ENCODE measurements around the gene SPRYD3. TPM values are rescaled to one million over a fixed set of nuclear protein-coding genes. Genes with fewer than 3 reads are reported as not detected.

SPRYD3 gene
- total and polyA plus RNA-seq, 8 donors, result 25.7 to 47.2 (median 38.4) TPM

- peak overlapping the region; percentile 13 to 59 (median 28) for H3K4me3 ChIP-seq
- no peaks in the 10 kb centered on the region for H3K36me3 ChIP-seq
- FAIRE-seq (no peak), DNase-seq (peak in 1 of 6 donors; percentile 28), ATAC-seq (no peak)
- WGBS, 2 donors, result 55 to 72% methylated on average over 2 of the region's 2 CpGs
- intact Hi-C loops (cut with DNase I), result no loop called here
- TF ChIP-seq CTCF (IDR thresholded peaks at IDR 0.05), result no peak
- H3K4me1 ChIP-seq, result peaks cover 45 to 57% (median 54%) of the 10 kb centered on the region in 3 donors
- peak overlapping the region; percentile 95 to 99 (median 98) for H3K27ac ChIP-seq
- no peaks in the 10 kb centered on the region for H3K9me3 ChIP-seq
- H3K27me3 ChIP-seq, result no peaks in the 10 kb centered on the region
Observed at GRCh38 chr12:53050426-53051057, 28.6 kb downstream of the SPRYD3 start.

GRCh38 chr12:53049571-53050318 is 29.4 kb downstream of the SPRYD3 start, which contains the start of gene TNS2:
Gene TNS2, plus strand, starts transcription at chr12:53050065. Its CDS starts 121 bp downstream, at chr12:53050186.
- Histone ChIP-seq H3K4me3 (peak within 1 kb of the TSS; percentile 13 to 59 (median 28)), H3K27ac (peak within 1 kb of the TSS; percentile 95 to 99 (median 98)), H3K36me3 (no peaks in the 10 kb centered on the region), H3K9me3 (no peaks in the 10 kb centered on the region), H3K27me3 (no peaks in the 10 kb centered on the region), H3K4me1 (peaks cover 46 to 60% (median 57%) of the 10 kb centered on the region in 3 donors)
- no peak for TF ChIP-seq CTCF (IDR thresholded peaks at IDR 0.05)
- FAIRE-seq, result no peak
- peak; percentile 68 to 90 (median 77) for DNase-seq
- intact Hi-C loops (cut with DNase I), result no loop called here
- peak in 3 of 4 donors; percentile 1 to 3 (median 3) for ATAC-seq
- 5 to 9% methylated on average over 20 of the region's 20 CpGs for WGBS, 2 donors

GRCh38 chr12:53048780-53049401 is 30.3 kb downstream of the SPRYD3 start:
- H3K4me1 ChIP-seq, result peaks cover 46 to 63% (median 57%) of the 10 kb centered on the region in 3 donors
- TF ChIP-seq CTCF (IDR thresholded peaks at IDR 0.05), result no peak
- FAIRE-seq, result no peak
- peak; percentile 63 to 84 (median 70) for DNase-seq
- H3K27me3 ChIP-seq, result no peaks in the 10 kb centered on the region
- H3K9me3 ChIP-seq, result no peaks in the 10 kb centered on the region
- H3K4me3 ChIP-seq, result peak overlapping the region in 2 of 4 donors; percentile 40 to 59
- intact Hi-C loops (cut with DNase I), result no loop called here
- WGBS, 2 donors, result 7 to 9% methylated on average over 6 of the region's 6 CpGs
- peak overlapping the region; percentile 95 to 99 (median 98) for H3K27ac ChIP-seq
- no peak for ATAC-seq
- H3K36me3 ChIP-seq, result no peaks in the 10 kb centered on the region

GRCh38 chr12:53048033-53048779 is 31.0 kb downstream of the SPRYD3 start:
- Histone ChIP-seq H3K9me3 (no peaks in the 10 kb centered on the region), H3K4me3 (peak overlapping the region in 3 of 4 donors; percentile 30 to 62 (median 59)), H3K36me3 (no peaks in the 10 kb centered on the region), H3K27me3 (no peaks in the 10 kb centered on the region), H3K4me1 (peaks cover 40 to 57% (median 54%) of the 10 kb centered on the region in 3 donors), H3K27ac (peak overlapping the region; percentile 95 to 99 (median 98))
- TF ChIP-seq CTCF (IDR thresholded peaks at IDR 0.05), result peak in 1 of 4 donors; percentile 10
- intact Hi-C loops (cut with DNase I), result no loop called here
- ATAC-seq, result peak; percentile 30 to 51 (median 42)
- DNase-seq, result peak; percentile 81 to 94 (median 86)
- no peak for FAIRE-seq
- 13 to 14% methylated on average over 10 of the region's 10 CpGs for WGBS, 2 donors

All from pancreas (tissue), 10 donors.